DOHH2 (cell line): ENCODE measurements around the gene MAGEL2.

ENCODE experiments used
- H3F3A ChIP-seq: fragments of 200-600 bp; sonication (generic), shearing (Covaris generic); 2 replicates; pipeline ENCODE4 v1.6.0; 2016; ENCODE audit warnings: antibody characterized with exemption, mild to moderate bottlenecking; ENCODE audit not compliant: control insufficient read depth, insufficient read depth
- H3K27ac ChIP-seq: fragments of 200-600 bp; sonication (generic); 2 replicates; pipeline ENCODE4 v1.5.1; 2014; ENCODE audit warnings: low read depth, mild to moderate bottlenecking, low read length, moderate library complexity
- H3K27me3 ChIP-seq: fragments of 200-600 bp; sonication (generic); 2 replicates; pipeline ENCODE4 v1.6.1; 2014; ENCODE audit warnings: mild to moderate bottlenecking, low read length, mixed read lengths; ENCODE audit not compliant: control insufficient read depth
- H3K36me3 ChIP-seq: fragments of 200-600 bp; sonication (generic); 2 replicates; pipeline ENCODE4 v1.6.1; 2014; ENCODE audit warnings: mild to moderate bottlenecking, low read length, moderate library complexity, mixed read lengths; ENCODE audit not compliant: control insufficient read depth
- H3K4me1 ChIP-seq: fragments of 200-600 bp; sonication (generic); 2 replicates; pipeline ENCODE4 v1.6.1; 2014; ENCODE audit warnings: mild to moderate bottlenecking, low read length, mixed read lengths; ENCODE audit not compliant: control insufficient read depth
- H3K4me2 ChIP-seq: fragments of 200-600 bp; sonication (generic); 2 replicates; pipeline ENCODE4 v1.6.0; 2014; ENCODE audit warnings: mild to moderate bottlenecking, low read length, moderate library complexity
- H3K4me3 ChIP-seq: fragments of 200-600 bp; sonication (generic); 2 replicates; pipeline ENCODE4 v1.5.1; 2014; ENCODE audit warnings: mild to moderate bottlenecking, low read length, mixed read lengths
- H3K79me2 ChIP-seq: fragments of 200-600 bp; sonication (generic); 2 replicates; pipeline ENCODE4 v1.6.1; 2014; ENCODE audit warnings: mild to moderate bottlenecking, low read length, mixed read lengths; ENCODE audit not compliant: control insufficient read depth
- H3K9me2 ChIP-seq: fragments of 200-600 bp; sonication (generic); replicated peaks from 2 replicates; pipeline ENCODE4 v1.6.1; 2014; ENCODE audit warnings: mild to moderate bottlenecking, low read length, mixed read lengths; ENCODE audit not compliant: control insufficient read depth
- H3K9me3 ChIP-seq: fragments of 200-600 bp; sonication (generic); 2 replicates; pipeline ENCODE4 v1.6.1; 2014; ENCODE audit warnings: antibody characterized with exemption, low read length, mixed read lengths; ENCODE audit not compliant: control insufficient read depth, insufficient read depth
- H4K20me1 ChIP-seq: fragments of 200-600 bp; sonication (generic); 2 replicates; pipeline ENCODE4 v1.6.0; 2014; ENCODE audit warnings: low read depth, mild to moderate bottlenecking, antibody characterized with exemption, low read length, moderate library complexity; ENCODE audit not compliant: control insufficient read depth, insufficient read depth
- CTCF ChIP-seq: fragments of 200-600 bp; sonication (generic); IDR thresholded peaks from one replicate; pipeline ENCODE4 v1.5.1; 2014; ENCODE audit warnings: antibody characterized with exemption, mild to moderate bottlenecking, low read depth, low read length; ENCODE audit not compliant: poor library complexity, severe bottlenecking
- EZH2phosphoT487 ChIP-seq: fragments of 200-600 bp; sonication (generic); IDR thresholded peaks from 2 replicates; pipeline ENCODE4 v1.6.1; 2017; ENCODE audit warnings: borderline replicate concordance, mild to moderate bottlenecking, antibody characterized with exemption, low read length, moderate library complexity, mixed read lengths

The MAGEL2 gene

GRCh38 chr15:23663232-23663631 lies 15.6 kb upstream of the MAGEL2 start:
- Histone ChIP-seq H3K4me2 (no peak overlapping the region), H3K4me3 (no peak overlapping the region), H3K9me3 (no peaks in the 10 kb centered on the region), H4K20me1 (no peaks in the 10 kb centered on the region), H3K27ac (no peak overlapping the region), H3K9me2 (no peaks in the 10 kb centered on the region), H3K79me2 (no peaks in the 10 kb centered on the region), H3K4me1 (no peaks in the 10 kb centered on the region), H3K27me3 (no peaks in the 10 kb centered on the region), H3F3A (no peaks in the 10 kb centered on the region), H3K36me3 (no peaks in the 10 kb centered on the region)
- TF ChIP-seq CTCF (no peak), EZH2phosphoT487 (no peak)

- no peaks in the 10 kb centered on the region for H4K20me1 ChIP-seq
- no peak overlapping the region for H3K4me3 ChIP-seq
- no peaks in the 10 kb centered on the region for H3K79me2 ChIP-seq
- H3K27ac ChIP-seq = no peak overlapping the region
- H3K4me2 ChIP-seq = no peak overlapping the region
- TF ChIP-seq EZH2phosphoT487 (no peak), CTCF (peak; percentile 70)
- H3K9me3 ChIP-seq = peaks cover 6% of the 10 kb centered on the region; the same call in 1 of the 2 replicates
- H3K4me1 ChIP-seq = no peaks in the 10 kb centered on the region
- no peaks in the 10 kb centered on the region for H3K27me3 ChIP-seq
- no peaks in the 10 kb centered on the region for H3K36me3 ChIP-seq
- H3K9me2 ChIP-seq = no peaks in the 10 kb centered on the region
- H3F3A ChIP-seq = no peaks in the 10 kb centered on the region
Observed at GRCh38 chr15:23648920-23649515, 1.4 kb upstream of the MAGEL2 start.

GRCh38 chr15:23647001-23647295 lies 719 bp downstream of the MAGEL2 start:
- Histone ChIP-seq H3K27me3 (no peaks in the 10 kb centered on the region), H3K4me2 (no peak overlapping the region), H3K4me3 (no peak overlapping the region)

More at GRCh38 chr15:23647001-23647295, 719 bp downstream of the MAGEL2 start:
- Histone ChIP-seq H3K9me3 (peaks cover 6% of the 10 kb centered on the region; the same call in 1 of the 2 replicates), H3K4me1 (no peaks in the 10 kb centered on the region), H3K79me2 (no peaks in the 10 kb centered on the region), H3K27ac (no peak overlapping the region), H3K9me2 (no peaks in the 10 kb centered on the region), H4K20me1 (no peaks in the 10 kb centered on the region), H3F3A (no peaks in the 10 kb centered on the region), H3K36me3 (no peaks in the 10 kb centered on the region)
- TF ChIP-seq EZH2phosphoT487 = no peak
- no peak for TF ChIP-seq CTCF
